HepG2 (cell line): ENCODE measurements around the gene SUB1. TPM values are rescaled to one million over a fixed set of nuclear protein-coding genes. Genes with fewer than 3 reads are reported as not detected.

Source experiments
- BCL6 ChIP-seq: IDR thresholded peaks from 2 replicates; pipeline ENCODE4 v1.6.1; 2016; ENCODE audit warnings: missing genetic modification reagents, missing compliant biosample characterization
- FOXO1 ChIP-seq: sonication (generic); formaldehyde crosslinking; IDR thresholded peaks from 2 replicates; pipeline ENCODE4 v1.4.0; 2020; ENCODE audit warnings: missing genetic modification reagents
- HNF4A ChIP-seq: sonication (generic); formaldehyde crosslinking; IDR thresholded peaks from 2 replicates; pipeline ENCODE4 v1.4.0; 2020; ENCODE audit warnings: missing genetic modification reagents
- KMT2A ChIP-seq: sonication (generic); formaldehyde crosslinking; IDR thresholded peaks from 2 replicates; pipeline ENCODE4 v1.4.0; 2020; ENCODE audit warnings: missing genetic modification reagents
- NR2F6 ChIP-seq, 2 experiments: IDR thresholded peaks; 2 replicates each; pipeline ENCODE4 v1.6.1; 2016; ENCODE audit warnings: antibody characterized with exemption in 1 of 2, mild to moderate bottlenecking in 1 of 2
- RBFOX2 ChIP-seq: fragments of 200-400 bp; formaldehyde crosslinking; IDR thresholded peaks from 2 replicates; pipeline ENCODE4 v1.6.1; 2017; ENCODE audit warnings: low read depth, mild to moderate bottlenecking, low read length
- SAP130 ChIP-seq: IDR thresholded peaks from 2 replicates; pipeline ENCODE4 v1.6.1; 2016; ENCODE audit warnings: low read depth
- SIX1 ChIP-seq: sonication (generic); formaldehyde crosslinking; IDR thresholded peaks from 2 replicates; pipeline ENCODE4 v1.4.0; 2020; ENCODE audit warnings: missing genetic modification reagents, borderline replicate concordance
- SOX5 ChIP-seq: IDR thresholded peaks from 2 replicates; pipeline ENCODE4 v1.6.1; 2016; ENCODE audit warnings: borderline replicate concordance
- TBL1XR1 ChIP-seq: fragments of 150-350 bp; IDR thresholded peaks from 2 replicates; pipeline ENCODE4 v1.6.1; 2014; ENCODE audit warnings: borderline replicate concordance, low read length; ENCODE audit not compliant: partially characterized antibody
- TBX3 ChIP-seq: fragments of 450-650 bp; IDR thresholded peaks from 2 replicates; pipeline ENCODE4 v1.6.1; 2017; ENCODE audit warnings: antibody characterized with exemption, mild to moderate bottlenecking, inconsistent platforms, borderline replicate concordance
- TGIF2 ChIP-seq: IDR thresholded peaks from 2 replicates; pipeline ENCODE4 v1.6.1; 2016; ENCODE audit warnings: control low read depth, missing compliant biosample characterization
- ZBTB7A ChIP-seq: sonication (generic); formaldehyde crosslinking; IDR thresholded peaks from 2 replicates; pipeline ENCODE4 v1.8.0; 2022; ENCODE audit warnings: mild to moderate bottlenecking, missing genetic modification reagents
- ZFP37 ChIP-seq: sonication (generic); formaldehyde crosslinking; IDR thresholded peaks from 2 replicates; pipeline ENCODE4 v1.4.0; 2020; ENCODE audit warnings: missing genetic modification reagents, borderline replicate concordance
- ZNF264 ChIP-seq: sonication (generic); formaldehyde crosslinking; IDR thresholded peaks from 2 replicates; pipeline ENCODE4 v1.4.0; 2020; ENCODE audit warnings: missing genetic modification reagents
- ZNF501 ChIP-seq: sonication (generic); formaldehyde crosslinking; IDR thresholded peaks from 2 replicates; pipeline ENCODE4 v1.5.1; 2020; ENCODE audit warnings: mild to moderate bottlenecking, moderate library complexity, missing genetic modification reagents
- ZNF644 ChIP-seq: IDR thresholded peaks from 2 replicates; pipeline ENCODE4 v1.6.1; 2016; ENCODE audit warnings: low read depth
- polyA plus RNA-seq, 8 experiments: library from polyadenylated mRNA; depleted of rRNA in 3 of 8; stranded (reverse) in 7 of 8; unstranded in 1 of 8; fragments of >200 nt; fragmentation: Illumina TruSeq in 4 of 8; extraction: Trizol in 4 of 8; gene quantifications; 2 replicates each; pipeline versions ENCODE4 v1.2.1 to v1.2.3, GENCODE V29; 2011 to 2016; ENCODE audit warnings: low read depth in 4 of 8, missing spikeins in 1 of 8, mixed read lengths in 1 of 8; ENCODE audit not compliant: insufficient read depth in 1 of 8
- total RNA-seq, 5 experiments: library from RNA; depleted of rRNA; stranded (reverse); fragments of >200 nt; fragmentation: Illumina TruSeq; extraction: Trizol; gene quantifications; 2 replicates each; pipeline ENCODE4 v1.2.3, GENCODE V29; 2016; ENCODE audit warnings: low read depth in 1 of 5
- TF ChIP-seq, protein P1 (sequence below): sonication (generic); formaldehyde crosslinking; IDR thresholded peaks from 2 replicates; pipeline ENCODE4 v1.4.0; 2020; ENCODE audit warnings: mild to moderate bottlenecking, missing genetic modification reagents
- TF ChIP-seq, protein P2 (sequence below): sonication (generic); formaldehyde crosslinking; IDR thresholded peaks from 2 replicates; pipeline ENCODE4 v1.8.0; 2022; ENCODE audit warnings: mild to moderate bottlenecking, missing genetic modification reagents, borderline replicate concordance
- TF ChIP-seq, protein P3 (sequence below): IDR thresholded peaks from 2 replicates; pipeline ENCODE4 v1.6.1; 2016; ENCODE audit warnings: mild to moderate bottlenecking
- TF ChIP-seq, protein P4 (sequence below): sonication (generic); formaldehyde crosslinking; IDR thresholded peaks from 2 replicates; pipeline ENCODE4 v1.4.0; 2020; ENCODE audit warnings: missing genetic modification reagents, mild to moderate bottlenecking, borderline replicate concordance
- TF ChIP-seq, protein P5 (sequence below): sonication (generic); formaldehyde crosslinking; IDR thresholded peaks from 2 replicates; pipeline ENCODE4 v1.4.0; 2020; ENCODE audit warnings: missing genetic modification reagents
- TF ChIP-seq, protein P6 (sequence below): sonication (generic); formaldehyde crosslinking; IDR thresholded peaks from 2 replicates; pipeline ENCODE4 v1.4.0; 2020; ENCODE audit warnings: mild to moderate bottlenecking, missing genetic modification reagents

Gene SUB1
- total and polyA plus RNA-seq, 2 of the 13 experiments (the other 11 are each of a cell fraction or from before 2014, with no cell fraction given): 182 to 693 TPM

DNA sequence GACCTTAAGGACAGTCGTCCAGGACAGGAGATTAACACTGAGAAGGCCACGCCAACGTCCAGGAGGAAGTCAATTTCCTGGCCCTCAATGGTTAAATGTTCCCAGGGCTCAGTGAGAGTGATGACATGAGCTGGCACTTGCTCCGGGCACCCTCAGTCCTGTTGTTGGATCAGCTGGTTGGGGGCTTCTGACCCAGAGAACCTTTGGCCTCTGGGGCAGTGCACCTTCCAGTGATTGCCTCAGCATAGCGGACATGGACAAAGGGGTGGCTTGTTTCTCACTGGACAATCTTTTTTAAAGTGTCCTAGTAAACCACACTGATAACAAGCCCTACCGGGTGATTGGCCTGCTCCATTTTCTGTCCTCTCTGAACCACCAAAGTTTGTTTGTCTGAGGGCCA, 28.8 kb upstream of the SUB1 start (continued):
- TF ChIP-seq ZNF264 (CRISPR knock-in tag): 0 out of 2 replicates have a peak, but pooled peaks have one; percentile 42
- 0 out of 2 replicates have a peak, but pooled peaks have one; percentile 42 for TF ChIP-seq ZNF501 (CRISPR knock-in tag)
- TF ChIP-seq, protein P1, sequence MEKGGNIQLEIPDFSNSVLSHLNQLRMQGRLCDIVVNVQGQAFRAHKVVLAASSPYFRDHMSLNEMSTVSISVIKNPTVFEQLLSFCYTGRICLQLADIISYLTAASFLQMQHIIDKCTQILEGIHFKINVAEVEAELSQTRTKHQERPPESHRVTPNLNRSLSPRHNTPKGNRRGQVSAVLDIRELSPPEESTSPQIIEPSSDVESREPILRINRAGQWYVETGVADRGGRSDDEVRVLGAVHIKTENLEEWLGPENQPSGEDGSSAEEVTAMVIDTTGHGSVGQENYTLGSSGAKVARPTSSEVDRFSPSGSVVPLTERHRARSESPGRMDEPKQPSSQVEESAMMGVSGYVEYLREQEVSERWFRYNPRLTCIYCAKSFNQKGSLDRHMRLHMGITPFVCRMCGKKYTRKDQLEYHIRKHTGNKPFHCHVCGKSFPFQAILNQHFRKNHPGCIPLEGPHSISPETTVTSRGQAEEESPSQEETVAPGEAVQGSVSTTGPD (CRISPR knock-in tag): peak; percentile 60; the same call in 1 of the 2 replicates
- peak; percentile 54 for TF ChIP-seq TBL1XR1
- TF ChIP-seq SAP130 (CRISPR knock-in tag): peak; percentile 90
- peak; percentile 99 for TF ChIP-seq NR2F6 (IDR thresholded peaks at IDR 0.05)
- peak; percentile 99 for TF ChIP-seq NR2F6 (CRISPR knock-in tag; IDR thresholded peaks at IDR 0.05)
- TF ChIP-seq, protein P2, sequence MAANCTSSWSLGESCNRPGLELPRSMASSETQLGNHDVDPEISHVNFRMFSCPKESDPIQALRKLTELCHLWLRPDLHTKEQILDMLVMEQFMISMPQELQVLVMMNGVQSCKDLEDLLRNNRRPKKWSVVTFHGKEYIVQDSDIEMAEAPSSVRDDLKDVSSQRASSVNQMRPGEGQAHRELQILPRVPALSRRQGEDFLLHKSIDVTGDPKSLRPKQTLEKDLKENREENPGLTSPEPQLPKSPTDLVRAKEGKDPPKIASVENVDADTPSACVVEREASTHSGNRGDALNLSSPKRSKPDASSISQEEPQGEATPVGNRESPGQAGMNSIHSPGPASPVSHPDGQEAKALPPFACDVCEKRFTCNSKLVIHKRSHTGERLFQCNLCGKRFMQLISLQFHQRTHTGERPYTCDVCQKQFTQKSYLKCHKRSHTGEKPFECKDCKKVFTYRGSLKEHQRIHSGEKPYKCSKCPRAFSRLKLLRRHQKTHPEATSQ (CRISPR knock-in tag): peak; percentile 73; the same call in 1 of the 2 replicates
- peak; percentile 28; the same call in 1 of the 2 replicates for TF ChIP-seq KMT2A (CRISPR knock-in tag)
- TF ChIP-seq SOX5 (CRISPR knock-in tag): peak; percentile 93
- 0 out of 2 replicates have a peak, but pooled peaks have one; percentile 22 for TF ChIP-seq ZFP37 (CRISPR knock-in tag)
- TF ChIP-seq SIX1 (CRISPR knock-in tag): peak; percentile 43; the same call in 1 of the 2 replicates
- peak; percentile 36 for TF ChIP-seq RBFOX2
- peak; percentile 98 for TF ChIP-seq HNF4A (CRISPR knock-in tag)
- 0 out of 2 replicates have a peak, but pooled peaks have one; percentile 47 for TF ChIP-seq TGIF2 (CRISPR knock-in tag)
- TF ChIP-seq, protein P3, sequence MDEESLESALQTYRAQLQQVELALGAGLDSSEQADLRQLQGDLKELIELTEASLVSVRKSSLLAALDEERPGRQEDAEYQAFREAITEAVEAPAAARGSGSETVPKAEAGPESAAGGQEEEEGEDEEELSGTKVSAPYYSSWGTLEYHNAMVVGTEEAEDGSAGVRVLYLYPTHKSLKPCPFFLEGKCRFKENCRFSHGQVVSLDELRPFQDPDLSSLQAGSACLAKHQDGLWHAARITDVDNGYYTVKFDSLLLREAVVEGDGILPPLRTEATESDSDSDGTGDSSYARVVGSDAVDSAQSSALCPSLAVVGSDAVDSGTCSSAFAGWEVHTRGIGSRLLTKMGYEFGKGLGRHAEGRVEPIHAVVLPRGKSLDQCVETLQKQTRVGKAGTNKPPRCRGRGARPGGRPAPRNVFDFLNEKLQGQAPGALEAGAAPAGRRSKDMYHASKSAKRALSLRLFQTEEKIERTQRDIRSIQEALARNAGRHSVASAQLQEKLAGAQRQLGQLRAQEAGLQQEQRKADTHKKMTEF (CRISPR knock-in tag): peak; percentile 95
- TF ChIP-seq ZNF644 (CRISPR knock-in tag): peak; percentile 86
- TF ChIP-seq, protein P4, sequence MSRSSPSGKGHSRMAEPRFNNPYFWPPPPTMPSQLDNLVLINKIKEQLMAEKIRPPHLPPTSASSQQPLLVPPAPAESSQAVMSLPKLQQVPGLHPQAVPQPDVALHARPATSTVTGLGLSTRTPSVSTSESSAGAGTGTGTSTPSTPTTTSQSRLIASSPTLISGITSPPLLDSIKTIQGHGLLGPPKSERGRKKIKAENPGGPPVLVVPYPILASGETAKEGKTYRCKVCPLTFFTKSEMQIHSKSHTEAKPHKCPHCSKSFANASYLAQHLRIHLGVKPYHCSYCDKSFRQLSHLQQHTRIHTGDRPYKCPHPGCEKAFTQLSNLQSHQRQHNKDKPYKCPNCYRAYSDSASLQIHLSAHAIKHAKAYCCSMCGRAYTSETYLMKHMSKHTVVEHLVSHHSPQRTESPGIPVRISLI (CRISPR knock-in tag): peak; percentile 77; the same call in 1 of the 2 replicates
- TF ChIP-seq ZBTB7A (CRISPR knock-in tag): peak; percentile 96
- peak; percentile 96 for TF ChIP-seq FOXO1 (CRISPR knock-in tag)
- TF ChIP-seq, protein P5, sequence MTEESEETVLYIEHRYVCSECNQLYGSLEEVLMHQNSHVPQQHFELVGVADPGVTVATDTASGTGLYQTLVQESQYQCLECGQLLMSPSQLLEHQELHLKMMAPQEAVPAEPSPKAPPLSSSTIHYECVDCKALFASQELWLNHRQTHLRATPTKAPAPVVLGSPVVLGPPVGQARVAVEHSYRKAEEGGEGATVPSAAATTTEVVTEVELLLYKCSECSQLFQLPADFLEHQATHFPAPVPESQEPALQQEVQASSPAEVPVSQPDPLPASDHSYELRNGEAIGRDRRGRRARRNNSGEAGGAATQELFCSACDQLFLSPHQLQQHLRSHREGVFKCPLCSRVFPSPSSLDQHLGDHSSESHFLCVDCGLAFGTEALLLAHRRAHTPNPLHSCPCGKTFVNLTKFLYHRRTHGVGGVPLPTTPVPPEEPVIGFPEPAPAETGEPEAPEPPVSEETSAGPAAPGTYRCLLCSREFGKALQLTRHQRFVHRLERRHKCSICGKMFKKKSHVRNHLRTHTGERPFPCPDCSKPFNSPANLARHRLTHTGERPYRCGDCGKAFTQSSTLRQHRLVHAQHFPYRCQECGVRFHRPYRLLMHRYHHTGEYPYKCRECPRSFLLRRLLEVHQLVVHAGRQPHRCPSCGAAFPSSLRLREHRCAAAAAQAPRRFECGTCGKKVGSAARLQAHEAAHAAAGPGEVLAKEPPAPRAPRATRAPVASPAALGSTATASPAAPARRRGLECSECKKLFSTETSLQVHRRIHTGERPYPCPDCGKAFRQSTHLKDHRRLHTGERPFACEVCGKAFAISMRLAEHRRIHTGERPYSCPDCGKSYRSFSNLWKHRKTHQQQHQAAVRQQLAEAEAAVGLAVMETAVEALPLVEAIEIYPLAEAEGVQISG (CRISPR knock-in tag): peak; percentile 78
- peak; percentile 78 for TF ChIP-seq TBX3
- TF ChIP-seq, protein P6, sequence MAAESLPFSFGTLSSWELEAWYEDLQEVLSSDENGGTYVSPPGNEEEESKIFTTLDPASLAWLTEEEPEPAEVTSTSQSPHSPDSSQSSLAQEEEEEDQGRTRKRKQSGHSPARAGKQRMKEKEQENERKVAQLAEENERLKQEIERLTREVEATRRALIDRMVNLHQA (CRISPR knock-in tag): 0 out of 2 replicates have a peak, but pooled peaks have one; percentile 60
- TF ChIP-seq BCL6: peak; percentile 91
